ENCODE data around the gene CNTN5.

Gene CNTN5

GRCh38 chr11:99240192-99241030 lies 219.7 kb downstream of the CNTN5 start:
- TF ChIP-seq, protein P1, sequence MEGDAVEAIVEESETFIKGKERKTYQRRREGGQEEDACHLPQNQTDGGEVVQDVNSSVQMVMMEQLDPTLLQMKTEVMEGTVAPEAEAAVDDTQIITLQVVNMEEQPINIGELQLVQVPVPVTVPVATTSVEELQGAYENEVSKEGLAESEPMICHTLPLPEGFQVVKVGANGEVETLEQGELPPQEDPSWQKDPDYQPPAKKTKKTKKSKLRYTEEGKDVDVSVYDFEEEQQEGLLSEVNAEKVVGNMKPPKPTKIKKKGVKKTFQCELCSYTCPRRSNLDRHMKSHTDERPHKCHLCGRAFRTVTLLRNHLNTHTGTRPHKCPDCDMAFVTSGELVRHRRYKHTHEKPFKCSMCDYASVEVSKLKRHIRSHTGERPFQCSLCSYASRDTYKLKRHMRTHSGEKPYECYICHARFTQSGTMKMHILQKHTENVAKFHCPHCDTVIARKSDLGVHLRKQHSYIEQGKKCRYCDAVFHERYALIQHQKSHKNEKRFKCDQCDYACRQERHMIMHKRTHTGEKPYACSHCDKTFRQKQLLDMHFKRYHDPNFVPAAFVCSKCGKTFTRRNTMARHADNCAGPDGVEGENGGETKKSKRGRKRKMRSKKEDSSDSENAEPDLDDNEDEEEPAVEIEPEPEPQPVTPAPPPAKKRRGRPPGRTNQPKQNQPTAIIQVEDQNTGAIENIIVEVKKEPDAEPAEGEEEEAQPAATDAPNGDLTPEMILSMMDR (conservative IDR thresholded peaks at IDR 0.05): no peak
- no peak overlapping the region for H3K27ac ChIP-seq

DNA sequence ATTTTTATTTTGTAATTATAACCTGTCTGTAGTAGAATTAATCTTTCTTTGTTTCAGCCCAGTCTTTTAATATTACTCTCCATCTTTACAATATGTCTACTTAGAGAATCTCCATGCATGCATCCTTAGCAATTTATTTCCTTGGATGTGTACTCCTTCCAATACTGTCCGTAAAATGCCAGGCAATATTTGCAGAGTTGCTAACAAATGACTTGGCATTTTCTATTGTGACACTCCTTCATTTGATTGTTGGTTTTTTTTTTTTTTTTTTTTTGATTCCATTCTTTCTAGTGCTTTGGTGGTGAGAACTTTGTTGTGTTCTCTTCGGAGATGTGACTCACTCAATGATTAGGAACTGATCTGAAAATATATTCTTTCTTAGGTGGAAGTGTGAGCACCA lies 220.3 kb downstream of the CNTN5 start:
- no peak overlapping the region for H3K27ac ChIP-seq
- TF ChIP-seq, protein P1 (conservative IDR thresholded peaks at IDR 0.05): no peak

DNA sequence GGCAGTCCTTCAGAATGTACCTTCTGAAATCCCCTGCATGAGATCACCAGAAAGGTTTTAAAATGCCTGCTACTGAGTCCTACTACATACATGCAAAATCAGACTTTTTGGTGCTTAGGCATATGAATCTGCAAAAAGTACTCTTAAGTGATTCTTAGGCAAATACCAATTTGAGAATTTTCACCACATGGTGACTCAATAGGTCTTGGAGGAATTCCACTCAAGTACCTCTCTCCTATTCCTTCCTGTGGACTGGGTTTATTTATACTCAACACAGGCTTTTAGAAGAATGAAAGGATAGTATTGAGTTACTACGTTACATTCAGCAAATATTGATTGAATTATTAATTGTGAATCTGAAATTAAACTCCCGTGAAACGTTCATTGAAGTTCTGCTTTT lies 223.9 kb downstream of the CNTN5 start:
- H3K27ac ChIP-seq: no peak overlapping the region
- TF ChIP-seq, protein P1 (conservative IDR thresholded peaks at IDR 0.05): no peak

GRCh38 chr11:99246199-99246598 lies 225.4 kb downstream of the CNTN5 start:
- TF ChIP-seq, protein P1 (conservative IDR thresholded peaks at IDR 0.05): no peak
- no peak overlapping the region for H3K27ac ChIP-seq

DNA sequence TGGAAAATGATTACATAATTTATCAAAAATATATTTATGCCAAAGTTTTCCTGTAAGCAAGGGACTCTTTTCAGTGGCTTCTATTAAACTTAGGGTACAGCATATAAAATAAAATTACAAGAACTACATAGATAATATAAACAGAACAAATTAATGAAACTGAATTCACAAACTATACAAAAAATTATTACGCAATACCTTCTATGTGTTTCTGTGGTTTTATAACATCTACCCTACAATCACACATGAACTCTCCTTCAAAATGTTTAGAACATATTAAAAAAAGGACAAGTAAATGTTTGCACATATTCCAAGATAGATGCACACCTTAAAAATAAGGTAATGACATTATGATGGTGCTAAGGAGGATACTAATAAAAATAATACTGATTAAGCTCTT lies 235.9 kb downstream of the CNTN5 start:
- no peak overlapping the region for H3K27ac ChIP-seq
- TF ChIP-seq, protein P1 (conservative IDR thresholded peaks at IDR 0.05): no peak

DNA sequence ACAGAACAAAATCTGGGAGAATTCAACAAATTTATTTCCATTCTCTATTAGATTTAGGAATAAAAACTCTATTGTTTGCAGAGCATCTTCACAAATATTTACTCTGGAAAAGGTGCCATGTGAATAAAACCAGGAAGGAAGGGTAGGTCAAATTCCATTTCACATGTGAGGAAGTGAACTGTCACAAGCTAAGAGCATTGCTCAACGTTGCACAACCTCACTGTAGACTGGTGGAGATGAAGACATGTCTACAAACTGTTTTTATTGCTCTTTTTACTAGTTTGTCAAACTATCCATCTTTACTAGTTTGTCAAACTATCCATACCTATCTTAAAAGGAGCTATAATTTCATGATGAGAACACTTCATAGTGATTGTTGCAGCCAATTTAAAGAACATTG lies 236.4 kb downstream of the CNTN5 start:
- H3K27ac ChIP-seq: no peak overlapping the region
- TF ChIP-seq, protein P1 (conservative IDR thresholded peaks at IDR 0.05): no peak

DNA sequence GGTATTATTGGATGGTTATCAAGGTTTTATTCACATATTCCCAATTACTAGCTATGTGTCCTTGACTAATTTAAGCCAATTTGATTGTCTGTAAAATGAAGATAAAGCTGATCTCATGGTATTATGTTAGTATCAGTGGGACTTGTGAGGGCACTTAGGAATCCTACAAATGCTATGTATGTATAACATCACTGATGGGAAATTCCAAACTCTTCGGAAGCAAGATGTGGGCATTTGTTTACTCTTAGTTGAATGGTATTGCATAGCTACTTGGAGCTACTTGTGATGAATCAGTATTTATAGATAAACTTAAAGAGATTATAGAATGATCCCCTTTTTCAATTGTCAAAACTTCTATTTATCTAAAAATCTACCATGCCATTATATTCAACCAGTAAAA lies 239.9 kb downstream of the CNTN5 start:
- no peak overlapping the region for H3K27ac ChIP-seq
- TF ChIP-seq, protein P1 (conservative IDR thresholded peaks at IDR 0.05): no peak

Data from VCaP (cell line).